Endothelial cell of coronary artery (primary cell): ENCODE measurements around the gene KRTAP13-2. TPM values are rescaled to one million over a fixed set of nuclear protein-coding genes. Genes with fewer than 3 reads are reported as not detected.

Source experiments
- total RNA-seq: library from RNA; depleted of rRNA; stranded (reverse); fragments of >200 nt; gene quantifications from 2 replicates; pipeline ENCODE4 v1.2.3, GENCODE V29; 2014

Gene KRTAP13-2, protein sequence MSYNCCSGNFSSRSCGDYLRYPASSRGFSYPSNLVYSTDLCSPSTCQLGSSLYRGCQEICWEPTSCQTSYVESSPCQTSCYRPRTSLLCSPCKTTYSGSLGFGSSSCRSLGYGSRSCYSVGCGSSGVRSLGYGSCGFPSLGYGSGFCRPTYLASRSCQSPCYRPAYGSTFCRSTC
- not detected in 2 replicates for total RNA-seq

DNA sequence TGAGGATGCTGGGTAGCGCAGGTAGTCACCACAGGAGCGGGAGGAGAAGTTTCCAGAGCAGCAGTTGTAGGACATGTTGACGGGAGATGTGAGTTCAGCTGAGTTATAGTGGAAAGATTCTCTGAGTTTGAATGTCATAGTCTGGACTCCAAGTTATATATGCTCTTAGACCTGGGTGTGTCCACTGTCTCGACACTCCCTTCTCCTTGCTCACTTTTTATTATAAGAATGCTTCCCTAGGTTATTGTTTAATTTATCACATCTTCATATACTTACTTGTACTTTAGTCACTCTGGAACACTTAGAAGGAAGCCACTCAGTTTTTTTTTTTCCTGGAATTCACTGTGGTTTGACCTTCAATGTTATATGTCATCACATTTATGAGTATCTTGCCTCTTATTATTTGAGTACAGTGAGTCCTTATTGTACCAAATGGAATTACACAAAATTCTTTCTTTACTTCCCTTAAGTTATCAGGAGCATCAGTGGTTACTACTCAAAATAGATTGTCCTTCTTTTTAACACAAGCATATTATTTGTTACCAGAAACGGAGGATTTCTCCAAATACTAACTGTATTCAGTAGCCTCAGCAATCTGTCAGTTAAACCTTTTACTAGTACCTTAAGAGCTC lies at the start of gene KRTAP13-2:
Gene KRTAP13-2, minus strand, starts transcription at position 133 of the 632 bp plus-strand sequence. Its CDS starts 58 bp downstream, at position 75.

DNA sequence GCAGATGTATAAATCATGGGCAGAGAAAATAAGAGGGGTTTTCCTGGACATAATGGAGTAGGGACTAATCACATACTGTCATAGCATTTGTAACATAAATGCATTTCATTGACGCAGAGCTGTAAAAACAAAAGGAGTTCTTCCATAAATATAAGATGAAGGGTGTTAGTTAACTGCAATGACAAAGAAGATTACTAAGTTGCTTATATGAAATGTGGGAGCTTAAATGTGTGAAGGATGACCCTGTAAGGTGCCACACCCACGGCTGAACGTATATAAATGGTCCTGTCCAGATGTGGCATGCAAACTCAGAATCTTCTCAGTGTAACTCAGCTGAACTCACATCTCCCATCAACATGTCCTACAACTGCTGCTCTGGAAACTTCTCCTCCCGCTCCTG lies 23.7 kb upstream of the KRTAP13-2 start, which contains the start of gene KRTAP13-1:
Gene KRTAP13-1, plus strand, starts transcription at position 301 of the 400 bp plus-strand sequence. Its CDS starts 56 bp downstream, at position 357.

DNA sequence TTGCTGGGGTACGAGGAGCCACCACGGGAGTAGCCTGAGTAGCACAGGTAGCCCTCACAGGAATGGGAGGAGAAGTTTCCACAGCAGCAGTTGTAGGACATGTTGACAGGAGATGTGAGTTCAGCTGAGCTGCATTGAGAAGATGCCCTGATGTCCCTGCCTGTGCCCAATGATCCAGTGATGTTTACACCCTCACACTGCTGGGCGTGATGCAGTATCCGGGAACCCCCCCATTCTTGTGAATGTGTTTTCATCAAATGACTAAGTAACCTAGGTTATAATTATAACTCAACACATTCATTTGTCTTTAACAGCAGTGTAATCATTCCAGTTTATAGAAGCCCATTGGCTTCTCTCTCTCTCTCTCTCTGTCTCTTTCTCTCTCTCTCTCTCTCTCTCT lies 23.6 kb downstream of the KRTAP13-2 start, which contains the start of gene KRTAP23-1:
Gene KRTAP23-1, minus strand, starts transcription at position 101 of the 400 bp plus-strand sequence. Its CDS starts 0 bp downstream, at position 101.

DNA sequence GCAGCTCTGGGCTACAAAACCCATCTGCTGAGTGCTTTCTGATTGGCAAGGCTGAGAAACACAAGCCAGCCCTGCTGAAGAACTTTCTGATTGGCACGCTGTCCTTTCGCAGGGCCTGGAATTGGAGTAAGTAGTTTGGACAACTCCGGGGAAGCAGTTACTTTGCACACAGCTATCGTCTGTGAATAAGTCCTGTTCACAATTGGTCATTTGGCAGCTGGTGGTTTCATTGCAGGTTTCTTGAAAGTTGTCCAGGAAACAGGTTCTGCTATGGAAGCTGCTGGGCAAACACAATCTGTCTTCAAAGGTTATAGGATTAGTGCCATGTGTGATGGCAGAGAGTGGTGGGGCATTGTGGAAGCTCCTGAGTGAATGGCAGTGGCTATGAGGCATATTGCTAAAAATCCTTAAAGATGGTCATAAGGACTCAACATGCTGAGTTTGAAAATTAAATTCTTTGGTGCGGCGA lies 34.8 kb downstream of the KRTAP13-2 start, which contains the start of gene KRTAP27-1:
Gene KRTAP27-1, minus strand, starts transcription at position 419 of the 469 bp plus-strand sequence. Its CDS starts 26 bp downstream, at position 393.

Other genes starting within 250 kb of the KRTAP13-2 start
- not detected in 2 replicates for gene CLDN17, start 205.5 kb downstream of the KRTAP13-2 start, total RNA-seq
- not detected in 2 replicates for gene CLDN8, start 156.2 kb downstream of the KRTAP13-2 start, total RNA-seq
- not detected in 2 replicates for gene KRTAP24-1, start 89.3 kb downstream of the KRTAP13-2 start, total RNA-seq
- gene KRTAP25-1, start 82.8 kb downstream of the KRTAP13-2 start, total RNA-seq: not detected in 2 replicates
- gene KRTAP26-1, start 52.0 kb downstream of the KRTAP13-2 start, total RNA-seq: not detected in 2 replicates
- not detected in 2 replicates for gene KRTAP27-1, start 34.6 kb downstream of the KRTAP13-2 start, total RNA-seq
- not detected in 2 replicates for gene KRTAP23-1, start 23.7 kb downstream of the KRTAP13-2 start, total RNA-seq
- not detected in 2 replicates for gene KRTAP13-1, start 23.8 kb upstream of the KRTAP13-2 start, total RNA-seq
- gene KRTAP13-3, start 53.7 kb upstream of the KRTAP13-2 start, total RNA-seq: not detected in 2 replicates
- gene KRTAP13-4, start 57.9 kb upstream of the KRTAP13-2 start, total RNA-seq: not detected in 2 replicates
- gene KRTAP15-1, start 68.0 kb upstream of the KRTAP13-2 start, total RNA-seq: not detected in 2 replicates
- gene KRTAP19-1, start 108.1 kb upstream of the KRTAP13-2 start, total RNA-seq: not detected in 2 replicates
- gene KRTAP19-2, start 115.2 kb upstream of the KRTAP13-2 start, total RNA-seq: not detected in 2 replicates
- not detected in 2 replicates for gene KRTAP19-3, start 119.7 kb upstream of the KRTAP13-2 start, total RNA-seq
- gene KRTAP19-4, start 124.9 kb upstream of the KRTAP13-2 start, total RNA-seq: not detected in 2 replicates
- gene KRTAP19-5, start 129.9 kb upstream of the KRTAP13-2 start, total RNA-seq: not detected in 2 replicates
- gene KRTAP19-6, start 169.6 kb upstream of the KRTAP13-2 start, total RNA-seq: not detected in 2 replicates
- not detected in 2 replicates for gene KRTAP19-7, start 189.0 kb upstream of the KRTAP13-2 start, total RNA-seq
- gene KRTAP22-2, start 218.1 kb upstream of the KRTAP13-2 start, total RNA-seq: not detected in 2 replicates
- not detected in 2 replicates for gene KRTAP6-3, start 220.2 kb upstream of the KRTAP13-2 start, total RNA-seq
- not detected in 2 replicates for gene KRTAP6-2, start 226.6 kb upstream of the KRTAP13-2 start, total RNA-seq
- gene KRTAP22-1, start 228.8 kb upstream of the KRTAP13-2 start, total RNA-seq: not detected in 2 replicates
- gene KRTAP6-1, start 241.7 kb upstream of the KRTAP13-2 start, total RNA-seq: not detected in 2 replicates
- gene KRTAP20-1, start 244.2 kb upstream of the KRTAP13-2 start, total RNA-seq: not detected in 2 replicates
- not detected in 2 replicates for gene KRTAP20-4, start 248.4 kb upstream of the KRTAP13-2 start, total RNA-seq